ENCODE data around the gene TANK. TPM values are rescaled to one million over a fixed set of nuclear protein-coding genes. Genes with fewer than 3 reads are reported as not detected.

The TANK gene
- total and polyA plus RNA-seq, 2 of the 13 experiments (the other 11 are each of a cell fraction or from before 2014, with no cell fraction given) = 66.9 to 96.1 TPM

DNA sequence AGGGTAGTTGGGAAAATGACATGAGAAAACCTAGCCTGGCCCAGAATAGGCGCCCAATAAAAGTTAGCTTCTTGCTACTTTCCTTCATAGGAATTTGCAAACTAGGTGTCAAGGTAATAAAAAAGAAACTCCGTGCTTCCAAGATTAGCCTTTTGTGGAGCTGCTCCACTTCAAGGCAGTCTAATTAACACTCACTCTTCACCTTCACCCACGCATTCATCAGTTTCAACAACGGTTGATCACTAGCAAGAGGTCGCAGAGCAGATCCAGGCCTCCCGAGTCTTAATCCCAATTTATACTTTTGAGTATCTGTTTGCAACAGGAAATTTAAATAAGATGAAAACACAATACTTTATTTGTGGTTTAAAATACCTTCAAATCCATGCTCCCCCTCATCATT lies 39.5 kb upstream of the TANK start (continued):
- TF ChIP-seq ZBTB39 (CRISPR knock-in tag; IDR thresholded peaks at IDR 0.05) = no peak
- no peak for TF ChIP-seq MYPOP (CRISPR knock-in tag; IDR thresholded peaks at IDR 0.05)
- TF ChIP-seq YEATS4 (CRISPR knock-in tag; IDR thresholded peaks at IDR 0.05; ENCODE audit: borderline replicate concordance) = no peak
- TF ChIP-seq, protein P1, sequence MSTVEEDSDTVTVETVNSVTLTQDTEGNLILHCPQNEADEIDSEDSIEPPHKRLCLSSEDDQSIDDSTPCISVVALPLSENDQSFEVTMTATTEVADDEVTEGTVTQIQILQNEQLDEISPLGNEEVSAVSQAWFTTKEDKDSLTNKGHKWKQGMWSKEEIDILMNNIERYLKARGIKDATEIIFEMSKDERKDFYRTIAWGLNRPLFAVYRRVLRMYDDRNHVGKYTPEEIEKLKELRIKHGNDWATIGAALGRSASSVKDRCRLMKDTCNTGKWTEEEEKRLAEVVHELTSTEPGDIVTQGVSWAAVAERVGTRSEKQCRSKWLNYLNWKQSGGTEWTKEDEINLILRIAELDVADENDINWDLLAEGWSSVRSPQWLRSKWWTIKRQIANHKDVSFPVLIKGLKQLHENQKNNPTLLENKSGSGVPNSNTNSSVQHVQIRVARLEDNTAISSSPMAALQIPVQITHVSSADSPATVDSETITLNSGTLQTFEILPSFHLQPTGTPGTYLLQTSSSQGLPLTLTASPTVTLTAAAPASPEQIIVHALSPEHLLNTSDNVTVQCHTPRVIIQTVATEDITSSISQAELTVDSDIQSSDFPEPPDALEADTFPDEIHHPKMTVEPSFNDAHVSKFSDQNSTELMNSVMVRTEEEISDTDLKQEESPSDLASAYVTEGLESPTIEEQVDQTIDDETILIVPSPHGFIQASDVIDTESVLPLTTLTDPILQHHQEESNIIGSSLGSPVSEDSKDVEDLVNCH (CRISPR knock-in tag; IDR thresholded peaks at IDR 0.05) = no peak
- no peak for TF ChIP-seq HES4 (CRISPR knock-in tag; IDR thresholded peaks at IDR 0.05; ENCODE audit: borderline replicate concordance)
- TF ChIP-seq SSRP1 (CRISPR knock-in tag; IDR thresholded peaks at IDR 0.05) = no peak
- TF ChIP-seq ZNF546 (CRISPR knock-in tag; conservative IDR thresholded peaks at IDR 0.05) = no peak
- TF ChIP-seq STAT6 (CRISPR knock-in tag; IDR thresholded peaks at IDR 0.05; ENCODE audit: borderline replicate concordance) = no peak
- no peak for TF ChIP-seq ZNF773 (CRISPR knock-in tag; IDR thresholded peaks at IDR 0.05; ENCODE audit: borderline replicate concordance)
- no peak for TF ChIP-seq ZNF337 (CRISPR knock-in tag; IDR thresholded peaks at IDR 0.05; ENCODE audit: borderline replicate concordance, low read depth)

All from HepG2 (cell line).